Activated T-helper 2 cell treated with anti-CD3 and anti-CD28 coated beads, Interferon-gamma antibody, Interleukin-2, Interleukin-4, amounts not matched to agents 10 μg/mL and 5 μg/mL and 100 μg/mL, durations not matched to agents 14 hours and 24 hours and 36 hours (primary cell): ENCODE results near the gene L3MBTL4. TPM values are rescaled to one million over a fixed set of nuclear protein-coding genes. Genes with fewer than 3 reads are reported as not detected.
"Not testable (repeated sequence)": the region's sequence is repeated elsewhere in the genome, so short reads cannot be mapped to it uniquely, and the experiment has no call there.

Experiments used
- DNase-seq: peaks from one replicate; pipeline ENCODE4 v3.0.0; 2021; ENCODE audit warnings: low spot score
- H3K27ac Mint-ChIP-seq: one replicate; pipeline ENCODE4 v1.8.0; 2021; ENCODE audit warnings: mixed read lengths
- H3K27me3 Mint-ChIP-seq: one replicate; pipeline ENCODE4 v1.8.0; 2021; ENCODE audit warnings: low read depth, mixed read lengths
- H3K36me3 Mint-ChIP-seq: one replicate; pipeline ENCODE4 v1.8.0; 2021; ENCODE audit warnings: low read depth, mixed read lengths
- H3K4me1 Mint-ChIP-seq: one replicate; pipeline ENCODE4 v1.8.0; 2021; ENCODE audit warnings: low read depth, mixed read lengths
- H3K4me3 Mint-ChIP-seq: one replicate; pipeline ENCODE4 v1.8.0; 2021; ENCODE audit warnings: low read depth, mild to moderate bottlenecking, moderate library complexity, mixed read lengths
- H3K9me3 Mint-ChIP-seq: one replicate; pipeline ENCODE4 v1.8.0; 2021; ENCODE audit warnings: mixed read lengths
- intact Hi-C: fragments of 100-400 bp; cut with micrococcal nuclease; formaldehyde crosslinking; loops from one replicate; pipeline ENCODE4 v1.15.1; 2023
- total RNA-seq: library from RNA; stranded (reverse); gene quantifications from 2 replicates; pipeline ENCODE4 v1.2.3, GENCODE V29; 2022

The L3MBTL4 gene
- total RNA-seq, 1 donor from 2014 or later, result 0.05 TPM

DNA sequence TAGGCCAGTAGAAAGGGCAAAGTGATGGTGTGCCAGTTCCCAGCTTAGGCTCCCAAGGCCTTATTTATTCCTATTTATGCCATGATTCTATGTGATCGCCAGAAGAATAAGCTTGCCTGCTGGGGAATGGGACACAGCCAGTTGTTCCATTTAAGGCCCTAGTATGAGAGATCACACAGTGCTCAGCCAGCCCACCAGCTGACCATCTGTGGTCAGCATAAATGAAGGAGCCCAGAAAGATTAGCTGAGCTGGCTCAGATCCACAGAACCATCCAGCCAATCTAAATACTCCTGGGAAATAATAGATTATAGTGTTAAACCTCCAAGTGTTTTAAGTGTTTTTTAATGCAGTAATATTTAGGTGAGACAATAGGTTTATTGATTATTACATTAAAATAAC lies 12.6 kb upstream of the L3MBTL4 start:
- no peak for DNase-seq
- H3K36me3 Mint-ChIP-seq, result no peaks in the 10 kb centered on the region
- H3K27me3 Mint-ChIP-seq, result no peaks in the 10 kb centered on the region
- intact Hi-C loops, result no loop called here
- no peak overlapping the region for H3K4me3 Mint-ChIP-seq
- no peaks in the 10 kb centered on the region for H3K4me1 Mint-ChIP-seq
- no peak overlapping the region for H3K27ac Mint-ChIP-seq
- no peaks in the 10 kb centered on the region for H3K9me3 Mint-ChIP-seq

DNA sequence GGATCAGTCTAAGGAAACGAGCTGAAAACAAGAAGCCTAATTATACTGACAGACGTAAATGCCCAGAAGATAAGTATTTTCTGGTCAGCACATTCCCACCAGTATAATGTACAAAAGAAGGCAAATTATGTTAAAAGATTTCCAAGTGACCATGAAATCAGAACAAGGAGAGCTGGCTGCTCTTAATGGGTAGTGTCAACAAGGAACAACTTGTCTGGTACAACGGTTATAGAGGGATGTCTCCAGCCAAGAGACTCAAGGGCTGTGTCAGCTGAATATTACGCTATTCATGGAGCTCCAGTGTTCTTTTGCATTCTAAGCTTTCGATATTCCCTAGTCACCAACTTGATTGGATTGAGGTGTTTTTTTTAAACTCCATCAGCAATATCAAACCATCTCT lies 8.6 kb upstream of the L3MBTL4 start:
- Mint-ChIP-seq H3K4me3 (no peak overlapping the region), H3K36me3 (no peaks in the 10 kb centered on the region), H3K9me3 (peaks cover 5% of the 10 kb centered on the region), H3K4me1 (no peaks in the 10 kb centered on the region), H3K27me3 (no peaks in the 10 kb centered on the region), H3K27ac (no peak overlapping the region)
- no peak for DNase-seq
- intact Hi-C loops, result no loop called here

DNA sequence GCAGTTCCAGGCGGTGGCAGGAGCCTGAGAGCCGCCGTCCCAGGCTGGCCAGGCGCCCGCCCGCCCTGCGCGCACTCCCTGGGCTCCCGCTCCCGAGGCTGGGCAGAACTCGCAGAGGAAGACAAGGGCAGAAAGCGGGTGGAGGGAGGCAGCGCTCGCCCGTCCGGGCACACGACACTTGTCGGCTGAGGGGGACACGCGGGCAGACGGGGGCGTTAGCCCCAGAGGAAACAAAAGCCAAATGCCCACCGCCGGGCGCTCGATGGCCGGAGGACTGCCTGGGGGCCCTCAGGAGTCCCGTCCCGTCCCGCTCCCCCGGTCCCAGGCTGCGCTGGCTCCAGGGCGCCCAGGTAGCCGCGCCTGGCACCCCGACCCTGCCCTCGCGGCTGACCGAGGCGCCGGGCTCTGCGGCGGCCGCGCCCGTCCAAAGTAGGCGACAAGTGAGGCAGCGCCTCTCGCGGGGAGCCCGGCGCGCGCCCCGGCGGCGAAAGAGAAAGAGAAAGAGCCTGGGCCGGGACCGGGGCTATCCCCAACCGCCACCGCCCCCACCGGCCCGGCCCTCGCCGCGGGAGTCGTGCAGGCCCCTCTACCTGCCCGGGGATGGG lies 491 bp downstream of the L3MBTL4 start:
- Mint-ChIP-seq H3K27me3 (peaks cover 37% of the 10 kb centered on the region), H3K4me1 (peaks cover 9% of the 10 kb centered on the region), H3K27ac (no peak overlapping the region), H3K36me3 (no peaks in the 10 kb centered on the region), H3K4me3 (peak overlapping the region; percentile 21), H3K9me3 (peaks cover 5% of the 10 kb centered on the region)
- peak; percentile 45 for DNase-seq
- intact Hi-C loops, result loop anchor here (10.0 kb wide), 1 partner anchor 1119 kb away; the partner anchor contains the start of gene ZBTB14

DNA sequence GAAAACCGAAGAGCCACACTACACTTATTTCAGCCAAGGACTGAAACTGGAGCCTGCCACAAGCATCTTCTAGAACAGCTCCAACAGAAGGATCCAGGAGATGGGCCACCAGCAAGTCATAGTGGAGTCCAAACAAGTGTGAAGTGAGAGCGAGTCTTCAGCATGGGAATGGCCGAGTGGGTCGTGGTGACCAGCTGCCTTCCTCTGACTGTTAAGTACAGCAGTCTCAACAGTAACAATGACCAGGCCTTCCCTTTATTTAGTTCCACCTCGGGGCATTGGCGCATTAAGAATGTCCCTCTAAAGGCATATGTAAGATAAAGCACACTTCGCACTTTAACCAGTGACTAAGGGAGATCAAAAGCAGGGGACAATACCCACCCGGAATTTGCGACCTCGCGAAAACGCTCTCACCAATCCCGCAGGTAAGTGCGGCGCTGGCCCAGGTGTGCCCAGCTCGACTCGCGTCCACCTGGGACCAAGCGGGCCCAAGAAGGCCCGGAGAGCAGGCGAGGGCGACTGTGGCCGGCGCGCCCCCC lies 1.1 kb downstream of the L3MBTL4 start:
- intact Hi-C loops, result loop anchor here (10.0 kb wide), 1 partner anchor 1119 kb away; the partner anchor contains the start of gene ZBTB14
- Mint-ChIP-seq H3K4me3 (peak overlapping the region; percentile 77), H3K9me3 (peaks cover under 1% of the 10 kb centered on the region), H3K4me1 (peaks cover 9% of the 10 kb centered on the region), H3K36me3 (no peaks in the 10 kb centered on the region), H3K27me3 (peaks cover 37% of the 10 kb centered on the region), H3K27ac (no peak overlapping the region)
- DNase-seq, result no peak

DNA sequence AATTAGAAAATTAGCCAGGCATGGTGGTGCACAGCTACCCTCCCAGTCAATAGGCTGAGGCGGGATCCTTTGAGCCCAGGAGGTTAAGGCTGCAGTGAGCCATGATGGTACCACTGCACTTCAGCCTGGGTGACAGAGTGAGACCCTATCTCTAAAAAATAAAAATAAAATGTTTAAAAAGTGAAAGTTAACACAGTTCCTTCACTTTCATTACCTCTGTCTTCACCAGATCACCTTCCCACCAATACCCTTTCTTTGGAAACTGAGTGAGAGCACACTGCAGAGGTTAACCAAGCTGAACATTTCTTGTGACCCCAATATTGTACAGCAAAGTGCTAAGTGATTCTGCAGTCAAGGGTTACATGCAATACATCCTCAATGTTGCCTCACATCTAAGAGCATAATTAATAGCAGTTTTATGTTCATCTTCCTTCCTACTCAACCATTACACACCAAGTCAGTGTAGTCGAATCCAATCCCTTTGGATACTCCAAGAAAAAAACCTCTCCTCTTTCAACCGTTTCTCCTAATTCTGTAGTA lies 1.7 kb downstream of the L3MBTL4 start:
- Mint-ChIP-seq H3K27me3 (peaks cover 37% of the 10 kb centered on the region), H3K36me3 (no peaks in the 10 kb centered on the region), H3K27ac (no peak overlapping the region), H3K9me3 (no peaks in the 10 kb centered on the region), H3K4me1 (peaks cover 9% of the 10 kb centered on the region), H3K4me3 (peak overlapping the region; percentile 77)
- intact Hi-C loops, result loop anchor here (10.0 kb wide), 1 partner anchor 1118 kb away; the partner anchor contains the start of gene ZBTB14
- DNase-seq, result no peak

DNA sequence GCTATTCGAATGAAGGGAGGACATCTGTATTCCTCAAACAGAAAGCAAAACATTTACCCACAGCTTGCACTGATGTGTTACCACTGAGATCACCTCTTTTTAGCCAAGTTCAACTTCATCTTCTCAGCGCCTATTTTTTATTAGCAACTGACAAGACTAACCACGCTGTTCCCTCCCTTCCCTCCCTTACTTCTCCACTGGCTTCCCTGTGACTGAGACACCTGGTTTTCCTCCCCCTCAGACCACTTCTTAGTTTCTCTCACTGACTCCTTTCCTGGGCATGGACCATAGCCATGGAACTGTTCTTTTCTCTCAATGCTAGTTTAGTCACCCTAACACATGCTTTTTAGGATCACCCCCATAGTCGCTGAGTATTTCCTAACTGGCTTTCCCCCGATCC lies 3.3 kb downstream of the L3MBTL4 start:
- DNase-seq, result no peak
- Mint-ChIP-seq H3K9me3 (no peaks in the 10 kb centered on the region), H3K27ac (no peak overlapping the region), H3K36me3 (no peaks in the 10 kb centered on the region), H3K4me3 (no peak overlapping the region), H3K27me3 (peaks cover 34% of the 10 kb centered on the region), H3K4me1 (peaks cover 9% of the 10 kb centered on the region)
- intact Hi-C loops, result loop anchor here (10.0 kb wide), 1 partner anchor 1117 kb away; the partner anchor contains the start of gene ZBTB14

DNA sequence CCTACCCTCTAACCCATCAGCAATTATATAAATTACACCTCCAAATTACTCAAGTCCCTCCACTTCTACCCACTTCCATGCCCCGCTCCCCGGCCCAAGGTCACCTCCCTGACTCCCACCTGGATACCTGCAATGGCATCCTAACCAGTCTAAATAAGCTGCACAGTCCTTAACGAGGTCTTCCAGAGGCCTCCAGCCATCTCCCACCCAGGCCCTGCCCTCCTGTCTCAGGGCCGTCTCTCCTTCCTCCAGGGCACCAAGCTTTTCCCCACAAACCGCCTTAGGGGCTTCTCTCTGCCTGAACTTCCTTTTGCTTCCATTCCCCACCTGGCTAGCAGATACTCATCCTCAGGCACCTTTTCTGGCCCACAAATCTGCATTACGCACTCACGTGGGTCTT lies 4.8 kb downstream of the L3MBTL4 start:
- no peak overlapping the region for H3K4me3 Mint-ChIP-seq
- no peaks in the 10 kb centered on the region for H3K36me3 Mint-ChIP-seq
- H3K4me1 Mint-ChIP-seq, result peaks cover 6% of the 10 kb centered on the region
- DNase-seq, result no peak
- H3K27me3 Mint-ChIP-seq, result peaks cover 21% of the 10 kb centered on the region
- no peaks in the 10 kb centered on the region for H3K9me3 Mint-ChIP-seq
- intact Hi-C loops, result loop anchor here (10.0 kb wide), 1 partner anchor 1115 kb away; the partner anchor contains the start of gene ZBTB14
- H3K27ac Mint-ChIP-seq, result no peak overlapping the region

DNA sequence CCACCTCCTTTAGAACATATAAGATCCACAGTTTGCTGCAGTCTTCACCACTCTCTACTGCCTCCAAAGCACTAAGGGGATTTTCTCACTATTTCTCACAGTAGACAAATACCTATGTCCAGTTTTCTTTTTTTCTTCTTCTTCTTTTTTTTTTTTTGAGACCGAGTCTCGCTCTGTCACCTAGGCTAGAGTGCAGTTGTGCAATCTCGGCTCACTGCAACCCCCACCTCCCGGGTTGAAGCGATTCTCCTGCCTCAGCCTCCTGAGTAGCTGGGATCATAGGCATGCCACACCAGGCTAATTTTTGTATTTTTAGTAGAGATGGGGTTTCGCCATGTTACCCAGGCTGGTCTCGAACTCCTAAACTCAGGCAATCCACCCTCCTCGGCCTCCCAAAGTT lies 6.2 kb downstream of the L3MBTL4 start:
- H3K4me3 Mint-ChIP-seq, H3K9me3 Mint-ChIP-seq, H3K27ac Mint-ChIP-seq, H3K36me3 Mint-ChIP-seq, H3K4me1 Mint-ChIP-seq, DNase-seq, intact Hi-C loops: not testable (repeated sequence)
- peaks cover 19% of the 10 kb centered on the region for H3K27me3 Mint-ChIP-seq

DNA sequence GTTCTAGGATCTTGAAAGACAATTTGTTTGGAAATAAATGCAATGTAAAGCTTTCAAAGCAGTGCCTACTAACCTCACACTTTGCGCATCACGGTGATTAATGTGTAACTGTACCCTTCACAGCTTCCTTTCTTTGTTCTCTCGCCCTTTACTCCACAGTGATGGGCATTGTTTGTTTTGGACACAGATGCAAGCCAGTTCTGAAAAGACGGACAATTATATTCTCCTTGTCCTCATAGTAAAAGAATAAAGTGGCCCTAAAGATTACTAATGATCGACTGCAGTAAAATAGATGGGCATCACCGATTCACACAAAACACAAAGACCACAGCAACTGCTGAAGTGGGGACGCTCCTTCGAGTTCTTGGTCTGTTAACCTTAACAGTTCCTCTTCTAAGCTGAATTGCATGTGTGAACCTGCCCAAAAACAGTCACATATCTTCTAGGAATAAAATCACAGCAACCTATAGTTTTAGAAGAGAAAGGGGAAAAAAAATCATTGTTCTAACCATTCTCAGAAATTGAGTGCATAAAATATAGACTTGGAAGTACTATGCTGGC lies 7.7 kb downstream of the L3MBTL4 start:
- H3K4me3 Mint-ChIP-seq, result no peak overlapping the region
- intact Hi-C loops, result no loop called here
- no peak overlapping the region for H3K27ac Mint-ChIP-seq
- peaks cover 7% of the 10 kb centered on the region for H3K27me3 Mint-ChIP-seq
- no peaks in the 10 kb centered on the region for H3K36me3 Mint-ChIP-seq
- no peaks in the 10 kb centered on the region for H3K4me1 Mint-ChIP-seq
- no peak for DNase-seq
- no peaks in the 10 kb centered on the region for H3K9me3 Mint-ChIP-seq

DNA sequence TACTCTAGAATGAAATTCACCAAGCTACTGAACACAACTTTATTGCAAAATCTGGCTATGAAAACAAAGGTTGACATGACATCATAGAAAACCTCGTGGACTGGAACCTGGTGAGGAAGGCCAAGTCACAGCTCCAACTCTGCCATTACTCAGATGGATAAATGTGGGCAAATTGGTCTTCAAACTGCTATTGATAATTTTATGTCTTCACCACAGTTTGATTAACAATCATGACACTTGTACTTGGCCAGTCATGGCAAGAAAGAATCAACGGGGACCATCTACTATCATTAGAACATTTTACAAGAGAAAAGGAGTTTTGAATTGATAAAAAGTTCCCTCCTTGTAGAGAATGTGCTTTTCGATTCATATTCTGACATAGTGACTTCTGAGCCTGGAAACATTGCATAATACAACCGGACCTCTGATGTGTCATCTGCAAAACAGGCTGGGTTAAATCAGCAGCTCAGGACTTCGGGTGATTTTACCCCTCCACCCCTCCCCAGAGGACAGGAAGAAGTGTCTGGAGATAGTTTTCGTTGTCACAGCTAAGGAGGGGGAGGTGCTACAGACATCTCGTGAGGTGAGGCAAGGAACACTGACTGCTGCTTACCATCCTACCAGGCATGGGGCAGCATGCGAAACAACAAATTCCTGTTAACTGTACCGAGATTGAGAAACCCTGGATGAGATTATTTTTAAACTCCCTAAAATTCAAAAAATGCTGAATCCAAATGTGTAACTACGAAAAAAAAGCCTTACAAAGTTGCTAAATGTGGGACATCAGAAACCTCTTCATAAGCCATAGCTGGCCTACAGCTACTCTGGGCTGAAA lies 8.4 kb downstream of the L3MBTL4 start:
- Mint-ChIP-seq H3K27me3 (peaks cover 4% of the 10 kb centered on the region), H3K27ac (no peak overlapping the region), H3K9me3 (no peaks in the 10 kb centered on the region), H3K4me3 (no peak overlapping the region), H3K36me3 (no peaks in the 10 kb centered on the region), H3K4me1 (no peaks in the 10 kb centered on the region)
- DNase-seq, result no peak
- intact Hi-C loops, result no loop called here

DNA sequence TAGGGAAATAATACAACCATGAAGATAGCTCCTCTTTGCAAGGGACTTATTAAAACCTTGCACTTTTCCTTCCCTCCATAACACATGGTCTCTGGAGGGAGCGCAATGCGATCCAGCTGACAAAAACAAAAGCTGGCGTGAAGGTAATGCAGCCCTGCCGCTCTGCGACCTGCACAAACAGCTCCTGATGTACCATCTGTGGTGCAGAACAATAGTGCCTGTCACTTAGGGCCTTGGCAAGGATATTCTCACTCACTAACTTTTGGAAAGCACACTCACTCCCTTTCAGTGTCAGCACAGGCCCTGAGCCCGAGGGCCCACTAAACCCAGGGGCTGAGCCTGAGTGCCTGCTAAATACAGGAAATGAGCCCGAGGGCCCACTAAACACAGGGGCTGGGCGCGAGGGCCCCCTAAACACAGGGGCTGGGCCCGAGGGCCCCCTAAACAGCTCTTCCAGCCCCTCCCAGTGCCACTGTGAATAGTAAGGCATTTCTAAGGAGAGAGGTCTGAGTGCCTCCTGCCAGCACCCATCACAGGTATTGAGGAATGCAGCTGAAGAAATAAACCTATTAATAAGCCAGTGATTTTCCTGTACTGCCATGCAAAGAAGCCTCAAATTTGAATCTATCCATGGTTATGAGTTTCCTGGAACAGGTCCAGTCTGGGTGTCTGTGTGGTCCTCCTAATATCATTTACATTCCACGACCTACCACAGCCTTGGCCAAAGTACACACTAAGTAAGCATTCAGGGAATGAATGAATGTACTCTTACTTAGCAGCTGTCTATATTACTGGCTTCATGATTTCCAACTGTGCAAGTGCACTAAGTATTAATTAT lies 9.3 kb downstream of the L3MBTL4 start:
- H3K4me1 Mint-ChIP-seq, result no peaks in the 10 kb centered on the region
- H3K9me3 Mint-ChIP-seq, result no peaks in the 10 kb centered on the region
- intact Hi-C loops, result no loop called here
- H3K27ac Mint-ChIP-seq, result no peak overlapping the region
- no peak overlapping the region for H3K4me3 Mint-ChIP-seq
- no peak for DNase-seq
- H3K36me3 Mint-ChIP-seq, result no peaks in the 10 kb centered on the region
- peaks cover 2% of the 10 kb centered on the region for H3K27me3 Mint-ChIP-seq

DNA sequence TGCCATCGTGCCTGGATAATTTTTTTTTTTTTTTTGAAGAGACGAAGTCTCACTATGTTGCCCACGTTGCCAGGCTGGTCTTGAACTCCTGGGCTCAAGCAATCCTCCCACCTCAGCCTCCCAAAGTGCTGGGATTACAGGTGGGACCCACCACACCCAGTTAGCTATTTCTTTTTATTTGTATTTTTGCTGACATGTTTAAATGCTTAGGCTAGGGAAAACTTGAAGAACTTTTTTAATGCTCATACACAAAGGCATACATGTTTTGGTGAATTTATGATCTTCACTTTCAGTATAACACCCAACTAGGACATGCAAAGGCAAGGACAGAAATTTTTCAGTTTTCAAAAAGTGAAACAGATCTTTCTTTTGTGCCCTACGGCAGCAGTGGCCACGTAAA lies 9.9 kb downstream of the L3MBTL4 start:
- no peak overlapping the region for H3K4me3 Mint-ChIP-seq
- no peak for DNase-seq
- no peaks in the 10 kb centered on the region for H3K27me3 Mint-ChIP-seq
- H3K27ac Mint-ChIP-seq, result no peak overlapping the region
- intact Hi-C loops, result no loop called here
- H3K36me3 Mint-ChIP-seq, result no peaks in the 10 kb centered on the region
- H3K9me3 Mint-ChIP-seq, result no peaks in the 10 kb centered on the region
- H3K4me1 Mint-ChIP-seq, result no peaks in the 10 kb centered on the region
